GM12864 (cell line): ENCODE measurements around the gene NEK6.

Source experiments
- DNase-seq: peaks from one replicate; pipeline ENCODE4 v3.0.0-alpha.2; 2011; ENCODE audit warnings: low read depth
- H3K4me3 ChIP-seq: 2 replicates; pipeline ENCODE4 v1.5.1; 2011; ENCODE audit warnings: mild to moderate bottlenecking, low read depth, low read length, control low read depth
- CTCF ChIP-seq: IDR thresholded peaks from 2 replicates; pipeline ENCODE4 v1.5.1; 2011; ENCODE audit warnings: low read depth, mild to moderate bottlenecking, moderate library complexity, low read length, control low read depth, inconsistent platforms; ENCODE audit errors: missing control alignments

NEK6 gene

GRCh38 chr9:124266139-124266825 lies 8.5 kb downstream of the NEK6 start:
- no peak for DNase-seq
- H3K4me3 ChIP-seq, result peak overlapping the region; percentile 8

GRCh38 chr9:124266826-124267201 lies 9.1 kb downstream of the NEK6 start:
- no peak for TF ChIP-seq CTCF
- H3K4me3 ChIP-seq, result peak overlapping the region; percentile 0; the same call in 1 of the 2 replicates
- DNase-seq, result no peak

More at GRCh38 chr9:124266139-124266825, 8.5 kb downstream of the NEK6 start:
- no peak for TF ChIP-seq CTCF

- peak overlapping the region; percentile 0; the same call in 1 of the 2 replicates for H3K4me3 ChIP-seq
Measured at GRCh38 chr9:124267271-124267807, 9.6 kb downstream of the NEK6 start.

GRCh38 chr9:124268248-124268647 lies 10.5 kb downstream of the NEK6 start:
- no peak overlapping the region for H3K4me3 ChIP-seq

More at GRCh38 chr9:124267271-124267807, 9.6 kb downstream of the NEK6 start:
- TF ChIP-seq CTCF, result no peak
- no peak for DNase-seq

GRCh38 chr9:124268661-124269060 lies 10.9 kb downstream of the NEK6 start:
- H3K4me3 ChIP-seq, result no peak overlapping the region
- TF ChIP-seq CTCF, result no peak
- DNase-seq, result no peak

More at GRCh38 chr9:124268248-124268647, 10.5 kb downstream of the NEK6 start:
- DNase-seq, result no peak
- TF ChIP-seq CTCF, result no peak

- no peak overlapping the region for H3K4me3 ChIP-seq
- no peak for TF ChIP-seq CTCF
- no peak for DNase-seq
Measured at GRCh38 chr9:124269556-124269955, 11.8 kb downstream of the NEK6 start.
